Measurements from ENCODE around the gene ADARB2. TPM values are rescaled to one million over a fixed set of nuclear protein-coding genes. Genes with fewer than 3 reads are reported as not detected.

ADARB2 gene
- total and polyA plus RNA-seq, 3 donors from 2014 or later: 8.5 to 13.0 (median 10.4) TPM

DNA sequence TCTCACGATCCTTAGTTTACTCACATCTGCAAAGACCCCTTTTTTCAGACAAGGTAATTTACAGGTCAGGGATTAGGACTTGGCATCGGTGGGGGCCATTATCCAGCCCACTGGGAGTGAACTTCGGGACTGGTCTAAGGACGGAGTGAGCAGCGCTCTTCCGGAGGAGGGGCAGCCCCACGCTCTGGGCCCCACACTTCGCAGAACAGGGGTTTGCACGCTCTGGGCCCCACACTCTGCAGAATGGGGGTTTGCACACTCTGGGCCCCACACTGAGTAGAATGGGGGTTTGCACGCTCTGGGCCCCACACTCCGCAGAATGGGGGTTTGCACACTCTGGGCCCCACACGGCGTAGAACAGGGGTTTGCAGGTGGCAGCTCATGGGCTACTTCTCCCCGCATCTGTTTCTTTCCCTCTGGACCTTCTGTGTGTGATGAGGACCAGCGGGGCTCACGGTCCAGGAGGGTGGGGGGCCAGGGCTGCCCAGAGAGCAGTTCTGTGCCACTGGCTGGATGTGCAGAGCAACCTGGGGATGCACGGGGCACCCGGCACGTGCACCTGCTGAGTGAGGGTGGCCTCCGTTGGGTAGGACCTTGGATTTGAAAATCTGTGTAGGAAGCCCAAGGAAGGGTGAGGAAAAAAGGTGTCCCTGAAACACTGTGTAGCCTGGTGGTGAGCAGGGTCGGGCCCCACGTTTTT lies 546.4 kb downstream of the ADARB2 start:
- no peak for DNase-seq
- WGBS, 2 donors: 87 to 90% methylated on average over 17 to 22 of the region's 22 CpGs
- Histone ChIP-seq H3K27me3 (no peaks in the 10 kb centered on the region), H3K4me3 (no peak overlapping the region), H3K36me3 (ENCODE audit: low read depth, missing control alignments) (no peaks in the 10 kb centered on the region), H3K9me3 (no peaks in the 10 kb centered on the region), H3K27ac (no peak overlapping the region), H3K4me1 (peaks cover 27% of the 10 kb centered on the region)
- TF ChIP-seq POLR2A (IDR thresholded peaks at IDR 0.05): no peak
- TF ChIP-seq, protein P1, sequence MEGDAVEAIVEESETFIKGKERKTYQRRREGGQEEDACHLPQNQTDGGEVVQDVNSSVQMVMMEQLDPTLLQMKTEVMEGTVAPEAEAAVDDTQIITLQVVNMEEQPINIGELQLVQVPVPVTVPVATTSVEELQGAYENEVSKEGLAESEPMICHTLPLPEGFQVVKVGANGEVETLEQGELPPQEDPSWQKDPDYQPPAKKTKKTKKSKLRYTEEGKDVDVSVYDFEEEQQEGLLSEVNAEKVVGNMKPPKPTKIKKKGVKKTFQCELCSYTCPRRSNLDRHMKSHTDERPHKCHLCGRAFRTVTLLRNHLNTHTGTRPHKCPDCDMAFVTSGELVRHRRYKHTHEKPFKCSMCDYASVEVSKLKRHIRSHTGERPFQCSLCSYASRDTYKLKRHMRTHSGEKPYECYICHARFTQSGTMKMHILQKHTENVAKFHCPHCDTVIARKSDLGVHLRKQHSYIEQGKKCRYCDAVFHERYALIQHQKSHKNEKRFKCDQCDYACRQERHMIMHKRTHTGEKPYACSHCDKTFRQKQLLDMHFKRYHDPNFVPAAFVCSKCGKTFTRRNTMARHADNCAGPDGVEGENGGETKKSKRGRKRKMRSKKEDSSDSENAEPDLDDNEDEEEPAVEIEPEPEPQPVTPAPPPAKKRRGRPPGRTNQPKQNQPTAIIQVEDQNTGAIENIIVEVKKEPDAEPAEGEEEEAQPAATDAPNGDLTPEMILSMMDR (IDR thresholded peaks at IDR 0.05): no peak
- intact Hi-C loops (cut with DNase I; ENCODE audit: low total_unique reads): no loop called here

DNA sequence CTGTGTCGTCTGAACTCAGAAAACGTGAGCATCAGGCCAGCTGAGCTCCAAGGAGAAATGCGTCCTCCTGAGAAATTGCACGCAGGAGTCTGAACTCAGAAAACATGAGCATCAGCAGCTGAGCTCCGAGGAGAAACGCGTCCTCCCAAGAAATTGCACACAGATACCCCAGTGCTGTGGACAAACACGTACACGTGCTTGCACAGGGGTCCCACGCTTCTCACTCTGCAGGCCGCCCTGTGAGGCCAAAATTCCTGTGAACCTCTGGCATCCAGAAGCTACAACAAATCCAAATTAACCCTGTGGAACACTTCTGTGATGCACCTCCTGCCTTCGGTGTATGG lies 547.3 kb downstream of the ADARB2 start:
- DNase-seq: no peak
- no peaks in the 10 kb centered on the region for H3K27me3 ChIP-seq
- WGBS, 2 donors: 85 to 90% methylated on average over 12 of the region's 12 CpGs
- no peaks in the 10 kb centered on the region for H3K36me3 ChIP-seq (ENCODE audit: low read depth, missing control alignments)
- intact Hi-C loops (cut with DNase I; ENCODE audit: low total_unique reads): no loop called here
- TF ChIP-seq, protein P1 (IDR thresholded peaks at IDR 0.05): no peak
- no peak for TF ChIP-seq POLR2A (IDR thresholded peaks at IDR 0.05)
- H3K4me1 ChIP-seq: peaks cover 27% of the 10 kb centered on the region
- no peaks in the 10 kb centered on the region for H3K9me3 ChIP-seq
- no peak overlapping the region for H3K4me3 ChIP-seq
- H3K27ac ChIP-seq: no peak overlapping the region

DNA sequence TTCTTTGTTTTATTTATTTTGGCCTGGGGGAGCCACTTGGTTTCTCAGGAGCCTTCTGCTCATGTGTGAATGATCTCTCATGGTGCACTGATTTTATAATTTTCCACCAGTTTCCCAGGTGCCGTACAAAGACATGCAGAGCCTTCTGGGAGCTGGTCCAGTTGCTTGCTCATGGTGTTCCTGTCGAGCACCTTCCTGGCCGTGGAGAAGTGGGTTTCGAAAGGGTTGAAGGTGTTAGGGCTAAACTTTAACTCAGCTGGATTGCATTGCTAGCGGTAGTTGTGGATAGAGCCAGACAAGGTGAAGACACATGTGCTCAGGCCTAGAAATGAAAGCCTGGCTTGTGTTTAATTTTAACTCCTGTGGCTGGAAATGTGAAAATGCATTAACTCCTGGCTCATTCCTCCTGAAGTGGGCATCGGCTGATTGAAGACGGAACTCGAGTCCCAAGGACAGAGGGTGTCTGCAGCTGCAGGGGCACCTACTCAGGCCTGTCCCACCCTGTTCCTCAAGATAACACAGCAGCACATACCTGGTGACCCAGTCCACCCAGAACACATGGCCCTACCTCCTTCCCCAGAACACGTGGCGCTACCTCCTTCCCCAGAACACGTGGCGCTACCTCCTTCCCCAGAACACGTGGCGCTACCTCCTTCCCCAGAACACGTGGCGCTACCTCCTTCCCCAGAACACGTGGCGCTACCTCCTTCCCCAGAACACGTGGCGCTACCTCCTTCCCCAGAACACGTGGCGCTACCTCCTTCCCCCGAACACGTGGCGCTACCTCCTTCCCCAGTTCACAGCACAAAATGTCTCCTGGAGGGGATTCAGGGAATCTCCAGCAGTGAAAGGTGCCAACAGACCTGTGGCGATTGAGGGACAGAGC lies 547.9 kb downstream of the ADARB2 start:
- Histone ChIP-seq H3K4me3 (no peak overlapping the region), H3K27ac (peak overlapping the region; percentile 69 to 88), H3K36me3 (ENCODE audit: low read depth, missing control alignments) (no peaks in the 10 kb centered on the region), H3K9me3 (no peaks in the 10 kb centered on the region), H3K4me1 (peaks cover 27% of the 10 kb centered on the region), H3K27me3 (no peaks in the 10 kb centered on the region)
- intact Hi-C loops (cut with DNase I; ENCODE audit: low total_unique reads): no loop called here
- TF ChIP-seq POLR2A (IDR thresholded peaks at IDR 0.05): no peak
- TF ChIP-seq, protein P1 (IDR thresholded peaks at IDR 0.05): no peak
- no peak for DNase-seq
- WGBS, 2 donors: 92 to 93% methylated on average over 19 to 26 of the region's 26 CpGs

DNA sequence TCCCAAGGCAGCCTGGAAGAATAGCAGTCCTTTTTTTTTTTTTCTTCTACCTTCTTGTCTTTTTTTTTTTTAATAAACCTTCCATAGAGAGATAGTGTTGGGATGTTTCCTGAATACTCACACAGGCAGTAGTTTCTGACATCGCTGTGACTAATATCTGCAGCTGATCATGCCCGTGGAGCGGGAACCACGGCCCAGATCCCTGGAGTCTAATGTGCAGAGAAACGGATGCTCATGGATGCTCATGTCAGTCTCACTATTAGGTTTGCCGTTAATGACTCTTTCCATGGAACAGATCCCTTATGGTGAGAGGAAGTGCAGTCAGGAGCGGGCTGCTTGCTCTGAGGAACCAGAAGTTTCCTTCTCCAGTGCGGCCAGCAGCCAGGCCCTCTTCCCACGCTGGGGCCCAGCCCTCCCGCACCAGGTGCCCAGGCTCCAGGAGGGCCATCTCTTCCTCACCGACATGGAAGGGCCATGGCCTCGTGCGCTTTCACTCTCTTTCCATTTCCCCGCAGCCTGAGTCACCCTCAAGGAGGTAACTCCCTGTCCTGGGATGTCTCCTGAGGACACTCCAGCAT lies 548.7 kb downstream of the ADARB2 start:
- Histone ChIP-seq H3K4me3 (no peak overlapping the region), H3K36me3 (ENCODE audit: low read depth, missing control alignments) (no peaks in the 10 kb centered on the region), H3K4me1 (peaks cover 27% of the 10 kb centered on the region), H3K27me3 (no peaks in the 10 kb centered on the region), H3K9me3 (no peaks in the 10 kb centered on the region), H3K27ac (peak overlapping the region; percentile 69 to 88)
- 64 to 70% methylated on average over 14 of the region's 14 CpGs for WGBS, 2 donors
- TF ChIP-seq POLR2A (IDR thresholded peaks at IDR 0.05): no peak
- TF ChIP-seq, protein P1 (IDR thresholded peaks at IDR 0.05): no peak
- DNase-seq: no peak
- intact Hi-C loops (cut with DNase I; ENCODE audit: low total_unique reads): no loop called here

All from testis (tissue), 3 donors.